DMS79 treated with DMSO at 0.1 percent for 48 hours (cell line): Measurements from ENCODE around the gene SNX18.
"Not testable (repeated sequence)": the region's sequence is repeated elsewhere in the genome, so short reads cannot be mapped to it uniquely, and the experiment has no call there.

Experiments used
- DNase-seq: peaks from one replicate; lab custom pipeline; 2025; lab: John Stamatoyannopoulos, UW

Gene SNX18

GRCh38 chr5:54520438-54520846 is 2.9 kb downstream of the SNX18 start:
- no peak for DNase-seq

GRCh38 chr5:54520940-54521339 is 3.4 kb downstream of the SNX18 start:
- DNase-seq, result no peak

GRCh38 chr5:54521856-54522479 is 4.4 kb downstream of the SNX18 start:
- no peak for DNase-seq

GRCh38 chr5:54523534-54523933 is 6.0 kb downstream of the SNX18 start:
- no peak for DNase-seq

DNA sequence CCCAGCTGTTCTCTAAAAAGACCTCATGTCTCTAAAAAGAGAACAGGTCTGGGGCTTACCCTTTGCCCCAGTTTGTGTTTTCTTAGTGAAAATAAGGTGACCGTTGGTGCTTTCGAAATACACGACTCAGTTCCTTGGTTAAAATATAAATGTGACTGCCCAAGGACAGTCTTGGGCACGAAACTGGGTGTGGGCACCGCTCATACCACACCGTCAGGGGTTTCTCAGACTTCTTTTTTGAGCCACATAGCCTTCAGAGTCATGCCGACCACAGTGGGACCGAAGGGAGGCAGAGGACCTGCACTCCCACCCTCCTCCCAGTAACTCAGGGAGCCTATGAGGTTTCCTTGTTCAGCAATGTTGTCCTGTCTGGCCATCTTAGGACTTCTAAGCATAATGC is 6.5 kb downstream of the SNX18 start:
- no peak for DNase-seq

GRCh38 chr5:54524704-54525103 is 7.1 kb downstream of the SNX18 start:
- DNase-seq, result no peak

DNA sequence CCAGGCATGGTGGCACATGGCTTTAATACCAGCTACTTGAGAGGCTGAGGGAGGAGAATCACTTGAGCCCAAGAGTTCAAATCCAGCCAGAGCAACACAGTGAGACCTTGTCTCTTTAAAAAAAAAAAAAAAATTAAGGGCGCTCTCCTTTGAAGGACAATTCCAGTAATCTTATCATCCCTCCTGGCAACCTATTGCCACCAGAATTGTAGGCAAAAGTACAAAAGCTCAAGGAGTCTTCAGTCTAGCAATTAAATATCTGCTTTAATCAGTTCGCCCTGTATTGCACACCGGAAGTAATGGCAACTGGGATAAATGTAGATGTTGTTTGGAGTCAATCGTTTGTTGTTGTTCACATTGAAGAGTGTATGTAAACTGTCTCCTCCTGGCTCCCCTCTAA is 7.7 kb downstream of the SNX18 start:
- no peak for DNase-seq

DNA sequence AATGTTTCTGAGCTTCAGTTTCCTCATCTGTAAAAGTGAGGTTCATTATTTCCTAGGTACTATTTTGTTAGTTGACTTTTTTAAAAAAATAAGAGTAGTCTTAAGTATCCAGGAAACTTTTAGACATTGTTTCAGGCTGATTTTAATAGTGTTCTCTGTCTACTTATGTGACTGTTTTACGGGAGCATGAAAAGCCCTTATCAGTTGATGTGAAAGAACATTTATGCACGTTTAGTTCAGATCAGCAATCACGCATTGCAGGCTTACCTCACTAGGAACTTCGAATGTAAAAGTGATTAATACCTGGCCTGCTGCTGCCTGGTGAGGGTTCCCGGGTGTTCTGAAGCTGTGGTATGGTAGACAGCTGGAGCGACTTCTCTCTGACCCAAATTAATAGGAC is 8.1 kb downstream of the SNX18 start:
- DNase-seq, result no peak

DNA sequence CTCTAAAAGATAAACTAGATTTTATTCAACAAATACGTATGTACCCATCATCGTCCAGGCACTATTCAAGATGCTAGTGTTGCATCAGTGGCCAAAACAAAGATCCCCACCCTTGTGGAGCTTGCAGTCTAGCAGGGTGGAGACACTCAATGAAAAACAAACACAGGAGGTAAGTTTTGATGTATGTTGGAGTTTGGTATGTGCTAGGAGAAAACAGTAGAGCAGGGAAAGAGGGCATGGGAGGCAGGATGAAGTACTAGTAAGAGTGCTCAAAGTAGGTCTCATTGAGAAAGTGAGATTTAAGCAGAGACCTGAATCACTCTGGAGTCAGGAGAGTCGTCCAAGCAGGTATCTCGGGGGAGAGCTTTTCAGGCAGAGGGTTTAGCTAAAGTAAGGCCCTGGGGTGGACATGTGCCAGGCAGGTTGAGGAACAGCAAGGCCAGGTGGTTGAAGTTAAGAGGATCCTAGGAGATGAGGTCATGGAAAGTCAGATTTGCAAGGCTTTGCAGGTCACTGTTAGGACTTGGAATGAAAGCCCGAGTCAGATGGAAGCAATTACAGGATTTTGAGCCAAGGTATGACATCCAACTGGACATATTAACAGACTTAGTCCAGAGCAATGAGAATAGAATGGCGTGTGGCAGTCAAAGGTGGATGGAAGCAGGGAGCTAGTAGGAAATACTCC is 9.2 kb downstream of the SNX18 start:
- DNase-seq, result no peak

- DNase-seq, result no peak
Observed at GRCh38 chr5:54528633-54529209, 11.2 kb downstream of the SNX18 start.

- DNase-seq, result no peak
Observed at GRCh38 chr5:54529565-54529964, 12.0 kb downstream of the SNX18 start.

DNA sequence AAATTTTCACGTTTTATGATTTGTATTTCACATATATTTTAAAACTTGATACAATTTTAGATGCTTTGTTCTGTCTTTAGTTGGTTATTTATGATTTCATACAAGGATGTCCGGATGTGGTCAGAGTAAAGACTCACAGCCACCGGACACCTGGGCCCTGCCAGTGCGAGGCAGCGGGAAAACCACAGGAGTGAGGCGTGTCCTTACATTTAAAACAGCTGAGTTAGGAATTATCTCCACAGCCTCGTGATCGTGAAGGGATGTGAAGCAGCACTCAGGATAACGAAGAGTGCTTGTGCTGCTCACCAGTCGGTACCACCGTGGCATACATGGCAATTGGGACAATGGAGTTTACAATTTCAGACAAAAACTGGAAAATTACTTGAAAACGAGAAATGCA is 14.0 kb downstream of the SNX18 start:
- no peak for DNase-seq

DNA sequence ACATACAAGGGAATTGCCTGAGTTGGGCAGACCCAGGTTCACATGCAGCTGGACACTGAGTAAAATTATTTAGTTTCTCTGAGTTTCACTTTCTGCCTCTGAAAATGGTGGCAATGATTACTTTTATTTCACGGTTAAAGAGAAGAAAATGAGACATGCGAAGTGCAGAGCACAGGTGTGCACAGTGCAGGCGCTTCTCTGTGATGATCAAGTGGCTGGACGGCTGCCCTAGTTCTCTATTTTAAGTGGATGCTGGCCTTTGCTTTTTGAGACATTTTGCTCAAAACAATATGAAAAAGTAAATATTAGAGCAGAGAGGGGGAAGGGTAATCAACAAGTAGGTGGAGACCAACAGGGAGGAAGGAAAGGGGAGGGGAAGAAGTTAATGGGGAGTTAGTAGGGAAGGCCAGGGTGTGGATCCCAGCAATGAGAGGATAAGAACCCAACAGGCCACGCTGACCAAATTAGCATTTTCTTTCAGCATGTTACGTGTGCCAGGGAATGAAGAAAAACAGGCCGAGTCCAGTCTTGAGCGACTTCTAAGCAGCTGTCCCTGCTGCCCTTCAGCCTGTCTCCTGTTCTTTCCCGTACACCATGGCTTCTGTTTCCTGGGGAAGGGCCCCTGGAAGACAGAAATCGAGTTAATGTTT is 16.1 kb downstream of the SNX18 start:
- no peak for DNase-seq

DNA sequence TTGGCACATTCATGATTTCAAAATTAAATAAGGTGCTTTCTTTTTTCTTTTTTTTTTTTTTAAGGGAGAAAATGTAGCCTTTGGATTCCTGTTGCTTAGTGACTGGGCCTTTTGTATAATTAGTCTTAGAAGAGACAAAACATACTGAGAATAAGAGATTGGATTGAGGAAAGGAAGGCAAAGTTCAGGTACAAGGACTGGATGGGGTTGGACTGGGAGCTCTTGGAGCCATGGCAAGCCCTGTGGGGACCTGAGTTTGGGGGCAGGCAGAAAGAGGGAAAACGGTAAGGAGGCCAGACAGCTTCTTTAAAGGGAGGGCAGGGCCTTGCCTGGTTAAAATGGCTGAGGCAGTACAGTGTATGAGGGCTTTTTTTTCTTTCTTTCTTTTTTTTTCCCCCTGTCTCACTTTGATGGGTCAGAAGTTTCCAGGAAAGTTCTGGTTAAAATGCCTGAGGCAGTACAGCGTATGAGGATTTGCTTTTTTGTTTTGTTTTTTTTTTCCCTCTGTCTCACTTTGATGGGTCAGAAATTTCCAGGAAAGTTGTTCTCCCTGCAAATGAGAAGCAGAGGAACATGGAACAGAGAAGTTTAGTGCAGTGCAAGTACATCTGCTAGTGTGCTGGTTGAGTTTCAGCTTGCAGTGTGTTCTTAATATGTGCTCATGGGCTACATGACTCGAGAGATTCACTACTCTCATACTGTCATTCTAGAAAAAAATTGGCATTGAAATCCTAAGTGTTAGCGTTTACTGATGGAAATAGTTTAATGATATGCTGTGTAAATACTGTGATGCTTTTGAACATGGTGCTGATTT is 16.8 kb downstream of the SNX18 start:
- no peak for DNase-seq

DNA sequence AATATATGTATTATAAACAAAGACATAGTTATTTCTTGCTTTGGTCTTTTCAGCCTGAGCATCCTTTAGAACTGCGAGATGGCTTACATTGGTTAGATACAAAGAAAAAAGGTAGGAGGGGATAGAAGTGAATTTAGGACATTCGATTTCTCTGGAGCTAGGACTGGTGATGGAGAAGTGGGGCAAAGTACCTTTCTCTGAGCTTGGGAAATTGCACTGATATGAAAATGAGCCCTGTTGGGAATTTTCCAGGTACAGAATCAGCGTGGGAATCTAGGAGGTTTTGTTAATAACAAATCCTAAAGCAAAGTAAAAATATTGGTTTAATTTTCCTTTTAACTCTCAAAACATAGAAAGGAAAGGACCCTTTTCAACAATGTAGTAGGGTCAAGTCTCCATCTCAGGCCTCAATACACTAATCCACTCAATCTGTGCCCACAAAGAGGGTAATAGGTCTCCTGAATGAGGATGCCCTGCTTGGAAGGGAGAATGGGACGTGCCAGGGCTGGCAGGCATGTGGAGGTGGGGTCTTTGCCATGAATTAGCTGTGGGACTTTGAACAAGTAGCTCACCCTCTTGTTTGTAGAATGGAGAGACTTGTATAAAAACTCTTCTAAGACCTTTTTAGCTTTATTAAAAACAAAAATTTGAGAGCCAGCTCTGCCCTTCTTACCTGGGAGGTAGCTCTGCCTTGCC is 17.7 kb downstream of the SNX18 start:
- no peak for DNase-seq

- DNase-seq, result not testable (repeated sequence)
Observed at GRCh38 chr5:54536375-54536774, 18.8 kb downstream of the SNX18 start.

- not testable (repeated sequence) for DNase-seq
Observed at GRCh38 chr5:54536861-54537260, 19.3 kb downstream of the SNX18 start.

GRCh38 chr5:54537725-54538124 is 20.2 kb downstream of the SNX18 start:
- no peak for DNase-seq

DNA sequence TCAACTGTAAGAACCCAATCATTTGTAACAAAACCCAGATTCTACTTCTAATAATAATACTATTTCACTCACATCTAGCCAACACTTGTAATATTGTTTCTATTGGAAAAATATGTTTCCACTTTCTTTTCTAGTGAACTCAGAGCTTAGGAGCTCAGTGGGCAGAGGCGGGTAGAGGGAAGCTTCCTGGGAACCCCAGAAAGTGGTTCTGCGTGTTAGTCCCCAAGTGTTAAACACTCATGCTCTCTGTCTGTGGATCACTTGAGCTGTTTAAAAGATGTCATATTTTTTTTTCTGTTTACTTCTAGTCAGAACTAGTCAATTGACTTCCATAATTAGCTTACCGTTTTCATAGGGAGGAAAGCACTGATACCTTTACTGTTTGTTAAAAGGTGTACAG is 20.6 kb downstream of the SNX18 start:
- DNase-seq, result no peak

DNA sequence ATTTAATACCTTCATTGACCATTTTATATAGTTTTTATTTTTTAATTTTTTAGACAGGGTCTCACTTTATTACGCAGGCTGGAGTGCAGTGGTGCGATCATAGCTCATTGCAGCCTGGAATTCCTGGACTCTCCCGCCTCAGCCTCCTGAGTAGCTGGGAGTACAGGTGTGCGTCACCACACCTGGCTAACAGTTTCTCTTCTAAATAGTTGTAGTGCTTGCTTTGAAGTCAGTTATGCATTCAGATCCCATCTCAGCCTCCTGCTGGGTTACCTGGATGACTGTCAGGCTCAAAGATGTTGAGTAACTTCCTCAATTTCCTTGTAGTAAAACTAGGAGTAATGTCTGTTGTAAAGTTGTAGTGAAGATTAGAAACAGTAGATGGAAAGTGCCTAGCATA is 21.4 kb downstream of the SNX18 start:
- no peak for DNase-seq

GRCh38 chr5:54540286-54540685 is 22.7 kb downstream of the SNX18 start:
- DNase-seq, result no peak
